PC-3 (cell line): Measurements from ENCODE around the gene ZNF490. TPM values are rescaled to one million over a fixed set of nuclear protein-coding genes. Genes with fewer than 3 reads are reported as not detected.
A peak's percentile ranks its signal among the peaks of the same experiment; 100 is the strongest.

ENCODE experiments used
- ATAC-seq: fragments of 200-7000 bp; cut with Tn5 transposase; 2 replicates; pipeline ENCODE4 v1.9.1; 2020; ENCODE audit warnings: mild to moderate bottlenecking, moderate library complexity
- BruUV-seq: library from RNA; stranded (reverse); fragments of 400-500 nt; replicated peaks from 2 replicates; lab custom pipeline; 2021; lab: Mats Ljungman, UMichigan
- CTCF ChIA-PET: fragments of 300-600 bp; sonication (Branson Sonifier 250); formaldehyde crosslinking; loops from one replicate; lab custom pipeline; 2022; ENCODE audit warnings: antibody characterized with exemption; lab: Charles Lee
- POLR2A ChIA-PET: fragments of 300-600 bp; sonication (Branson Sonifier 250); formaldehyde crosslinking; loops from one replicate; lab custom pipeline; 2022; ENCODE audit warnings: antibody characterized with exemption; ENCODE audit not compliant: unreplicated experiment; lab: Charles Lee
- DNase-seq: peaks from one replicate; pipeline ENCODE4 v3.0.0-alpha.2; 2015
- H2AFZ ChIP-seq: fragments of 300-600 bp; sonication (generic); 2 replicates; pipeline ENCODE4 v1.6.0; 2016; ENCODE audit warnings: antibody characterized with exemption, low read length
- H3F3A ChIP-seq: fragments of 300-600 bp; sonication (generic); one replicate; pipeline ENCODE4 v1.6.0; 2017; ENCODE audit warnings: antibody characterized with exemption, low read length, control low read depth, mild to moderate bottlenecking; ENCODE audit not compliant: unreplicated experiment
- H3K27ac ChIP-seq: fragments of 300-600 bp; sonication (generic); 2 replicates; pipeline ENCODE4 v1.5.1; 2016; ENCODE audit warnings: mild to moderate bottlenecking, low read length
- H3K27me3 ChIP-seq: fragments of 300-600 bp; sonication (generic); 2 replicates; pipeline ENCODE4 v1.6.1; 2016; ENCODE audit warnings: low read length, mixed read lengths
- H3K36me3 ChIP-seq: fragments of 300-600 bp; sonication (generic); 2 replicates; pipeline ENCODE4 v1.6.1; 2016; ENCODE audit warnings: low read depth, mixed run types, low read length, mixed read lengths
- H3K4me1 ChIP-seq: fragments of 300-600 bp; sonication (generic); 2 replicates; pipeline ENCODE4 v1.5.1; 2016; ENCODE audit warnings: low read length; ENCODE audit not compliant: insufficient read depth
- H3K4me2 ChIP-seq: fragments of 300-600 bp; sonication (generic); 2 replicates; pipeline ENCODE4 v1.6.0; 2016; ENCODE audit warnings: low read length
- H3K4me3 ChIP-seq: fragments of 300-600 bp; sonication (generic); 2 replicates; pipeline ENCODE4 v1.5.1; 2016; ENCODE audit warnings: mild to moderate bottlenecking, low read length, mixed read lengths
- H3K79me2 ChIP-seq: fragments of 300-600 bp; sonication (generic); 2 replicates; pipeline ENCODE4 v1.6.1; 2017; ENCODE audit warnings: low read length, mixed read lengths
- H3K9ac ChIP-seq: fragments of 300-600 bp; sonication (generic); 2 replicates; pipeline ENCODE4 v1.6.0; 2016; ENCODE audit warnings: mild to moderate bottlenecking, low read length
- H3K9me2 ChIP-seq: fragments of 300-600 bp; sonication (generic); replicated peaks from 2 replicates; pipeline ENCODE4 v1.6.1; 2016; ENCODE audit warnings: mixed run types, low read length, mixed read lengths
- H3K9me3 ChIP-seq: fragments of 300-600 bp; sonication (generic); 2 replicates; pipeline ENCODE4 v1.6.1; 2016; ENCODE audit warnings: low read length, mixed read lengths
- H4K20me1 ChIP-seq: fragments of 300-600 bp; sonication (generic); 2 replicates; pipeline ENCODE4 v1.6.1; 2016; ENCODE audit warnings: low read length, mixed read lengths
- EZH2 ChIP-seq: fragments of 300-600 bp; sonication (generic); IDR thresholded peaks from one replicate; pipeline ENCODE4 v1.6.1; 2017; ENCODE audit warnings: antibody characterized with exemption, mild to moderate bottlenecking, low read length; ENCODE audit not compliant: unreplicated experiment
- EZH2phosphoT487 ChIP-seq: fragments of 300-600 bp; sonication (generic); IDR thresholded peaks from 2 replicates; pipeline ENCODE4 v1.6.1; 2018; ENCODE audit warnings: mild to moderate bottlenecking, antibody characterized with exemption, low read length, borderline replicate concordance
- intact Hi-C: fragments of 100-400 bp; cut with micrococcal nuclease; formaldehyde crosslinking; loops from 2 replicates; pipeline ENCODE4 v1.9.0; 2023
- total RNA-seq: library from RNA; depleted of rRNA; stranded (reverse); fragments of >200 nt; gene quantifications from 2 replicates; pipeline ENCODE4 v1.2.3, GENCODE V29; 2014
- TF ChIP-seq, protein P1 (sequence below): fragments of 300-600 bp; sonication (generic); conservative IDR thresholded peaks from 2 replicates; pipeline ENCODE4 v1.5.1; 2017; ENCODE audit warnings: antibody characterized with exemption, low read depth, mild to moderate bottlenecking, low read length

The ZNF490 gene
- total RNA-seq, 1 experiment from 2014 or later = 10.7 TPM

DNA sequence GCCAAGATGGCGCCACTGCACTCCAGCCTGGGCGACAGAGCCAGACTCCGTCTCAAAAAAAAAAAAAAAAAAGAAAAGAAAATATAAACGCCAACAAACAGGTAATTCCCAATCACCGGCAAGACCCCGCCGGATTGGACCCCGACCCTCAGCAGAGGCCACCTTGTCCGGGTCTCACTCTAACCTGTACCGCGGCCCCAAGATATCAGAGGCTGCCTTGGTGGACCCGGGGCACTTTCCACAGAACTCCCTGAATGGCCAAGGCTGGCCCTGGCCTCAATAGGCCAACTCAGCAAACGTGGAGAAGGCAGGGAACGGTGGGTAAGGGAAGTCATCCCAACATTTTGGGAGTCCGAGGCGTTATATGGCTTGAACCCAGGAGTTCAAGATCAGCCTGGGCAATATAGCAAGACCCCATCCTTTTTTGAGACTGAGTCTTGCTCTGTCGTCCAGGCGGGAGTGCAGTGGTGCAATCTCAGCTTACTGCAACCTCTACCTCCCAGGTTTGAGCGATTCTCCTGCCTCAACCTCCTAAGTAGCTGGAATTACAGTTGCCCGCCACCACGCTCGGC is 28.1 kb upstream of the ZNF490 start:
- H3F3A ChIP-seq = peaks cover 3% of the 10 kb centered on the region
- DNase-seq (no peak), ATAC-seq (no peak)
- TF ChIP-seq EZH2phosphoT487 (no peak), EZH2 (no peak)
- TF ChIP-seq, protein P1, sequence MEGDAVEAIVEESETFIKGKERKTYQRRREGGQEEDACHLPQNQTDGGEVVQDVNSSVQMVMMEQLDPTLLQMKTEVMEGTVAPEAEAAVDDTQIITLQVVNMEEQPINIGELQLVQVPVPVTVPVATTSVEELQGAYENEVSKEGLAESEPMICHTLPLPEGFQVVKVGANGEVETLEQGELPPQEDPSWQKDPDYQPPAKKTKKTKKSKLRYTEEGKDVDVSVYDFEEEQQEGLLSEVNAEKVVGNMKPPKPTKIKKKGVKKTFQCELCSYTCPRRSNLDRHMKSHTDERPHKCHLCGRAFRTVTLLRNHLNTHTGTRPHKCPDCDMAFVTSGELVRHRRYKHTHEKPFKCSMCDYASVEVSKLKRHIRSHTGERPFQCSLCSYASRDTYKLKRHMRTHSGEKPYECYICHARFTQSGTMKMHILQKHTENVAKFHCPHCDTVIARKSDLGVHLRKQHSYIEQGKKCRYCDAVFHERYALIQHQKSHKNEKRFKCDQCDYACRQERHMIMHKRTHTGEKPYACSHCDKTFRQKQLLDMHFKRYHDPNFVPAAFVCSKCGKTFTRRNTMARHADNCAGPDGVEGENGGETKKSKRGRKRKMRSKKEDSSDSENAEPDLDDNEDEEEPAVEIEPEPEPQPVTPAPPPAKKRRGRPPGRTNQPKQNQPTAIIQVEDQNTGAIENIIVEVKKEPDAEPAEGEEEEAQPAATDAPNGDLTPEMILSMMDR = no peak
- no peaks in the 10 kb centered on the region for H4K20me1 ChIP-seq
- no peak overlapping the region for H3K27ac ChIP-seq
- no peak overlapping the region for H2AFZ ChIP-seq
- no peak overlapping the region for H3K9ac ChIP-seq
- H3K36me3 ChIP-seq = no peaks in the 10 kb centered on the region
- CTCF ChIA-PET = no interaction called here
- H3K27me3 ChIP-seq = no peaks in the 10 kb centered on the region
- no TSS peak for BruUV-seq
- H3K4me2 ChIP-seq = no peak overlapping the region
- intact Hi-C loops = no loop called here
- H3K9me3 ChIP-seq = no peaks in the 10 kb centered on the region
- H3K9me2 ChIP-seq = no peaks in the 10 kb centered on the region
- no peaks in the 10 kb centered on the region for H3K79me2 ChIP-seq
- H3K4me3 ChIP-seq = no peak overlapping the region
- POLR2A ChIA-PET = no interaction called here
- no peaks in the 10 kb centered on the region for H3K4me1 ChIP-seq

DNA sequence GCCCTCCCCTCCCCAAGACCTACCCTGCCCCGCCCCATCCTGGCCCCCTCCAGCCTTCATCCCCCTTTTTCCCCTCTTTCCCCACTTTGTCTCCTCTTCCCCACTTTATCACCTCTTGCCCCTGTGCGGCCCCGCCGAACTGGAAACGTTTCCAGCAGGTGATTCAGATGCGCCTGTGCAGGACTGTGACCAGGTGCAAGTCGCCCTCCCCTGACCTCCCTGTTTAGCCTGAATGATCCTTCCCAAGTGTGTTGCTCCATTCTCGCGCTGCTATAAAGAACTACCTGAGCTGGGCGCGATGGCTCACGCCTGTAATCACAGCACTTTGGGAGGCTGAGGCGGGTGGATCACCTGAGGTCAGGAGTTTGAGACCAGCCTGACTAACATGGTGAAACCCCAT is 26.0 kb upstream of the ZNF490 start:
- Histone ChIP-seq H3K9ac (no peak overlapping the region), H3K4me1 (no peaks in the 10 kb centered on the region), H3K9me3 (no peaks in the 10 kb centered on the region), H3F3A (peaks cover 7% of the 10 kb centered on the region), H3K27ac (no peak overlapping the region), H3K4me2 (no peak overlapping the region), H3K9me2 (no peaks in the 10 kb centered on the region), H3K79me2 (no peaks in the 10 kb centered on the region), H3K36me3 (0 out of 2 replicates have a peak, but pooled peaks cover 1% of the 10 kb centered on the region), H2AFZ (no peak overlapping the region), H3K27me3 (no peaks in the 10 kb centered on the region), H4K20me1 (no peaks in the 10 kb centered on the region), H3K4me3 (no peak overlapping the region)
- ChIA-PET POLR2A (no interaction called here), CTCF (no interaction called here)
- intact Hi-C loops = no loop called here
- DNase-seq = no peak
- no TSS peak for BruUV-seq
- ATAC-seq = no peak
- no peak for TF ChIP-seq EZH2
- TF ChIP-seq EZH2phosphoT487 = no peak
- TF ChIP-seq, protein P1 = no peak

DNA sequence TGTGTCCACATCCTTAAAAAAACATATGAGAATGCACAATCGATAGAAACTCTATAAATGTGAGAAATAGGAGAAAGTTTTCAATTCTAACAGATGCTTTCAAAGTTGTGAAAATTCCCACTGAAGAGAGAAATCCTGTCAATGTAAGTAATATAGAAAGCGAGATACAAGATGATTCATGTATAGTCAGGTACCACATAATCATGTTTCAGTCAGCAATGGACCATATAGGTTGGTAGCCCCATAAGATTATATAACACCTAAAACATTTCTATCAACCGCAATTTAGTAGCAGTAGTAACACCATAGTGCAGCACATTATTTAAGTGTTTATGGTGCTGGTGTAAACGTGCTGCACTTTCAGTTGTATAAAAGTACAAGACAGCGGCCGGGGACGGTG is 18.6 kb upstream of the ZNF490 start:
- TF ChIP-seq EZH2phosphoT487 (no peak), EZH2 (no peak)
- TF ChIP-seq, protein P1 = no peak
- H3K9ac ChIP-seq = no peak overlapping the region
- DNase-seq (no peak), ATAC-seq (no peak)
- H3K9me2 ChIP-seq = no peaks in the 10 kb centered on the region
- ChIA-PET POLR2A (no interaction called here), CTCF (no interaction called here)
- H2AFZ ChIP-seq = no peak overlapping the region
- H3K4me1 ChIP-seq = no peaks in the 10 kb centered on the region
- H3K36me3 ChIP-seq = peaks cover 68% of the 10 kb centered on the region
- H3K27ac ChIP-seq = no peak overlapping the region
- H3K9me3 ChIP-seq = peaks cover 31% of the 10 kb centered on the region
- H4K20me1 ChIP-seq = no peaks in the 10 kb centered on the region
- H3K4me2 ChIP-seq = no peak overlapping the region
- H3K79me2 ChIP-seq = no peaks in the 10 kb centered on the region
- no peak overlapping the region; the same call in 1 of the 2 replicates for H3K4me3 ChIP-seq
- BruUV-seq = TSS peak; percentile 23
- no peaks in the 10 kb centered on the region for H3K27me3 ChIP-seq
- H3F3A ChIP-seq = peaks cover 11% of the 10 kb centered on the region
- intact Hi-C loops = no loop called here
